HepG2 (cell line): Measurements from ENCODE around the gene ABCA2. TPM values are rescaled to one million over a fixed set of nuclear protein-coding genes. Genes with fewer than 3 reads are reported as not detected.

ENCODE experiments used
- ATAC-seq: fragments of 200-7000 bp; cut with Tn5 transposase; 3 replicates; pipeline ENCODE4 v1.9.1; 2020; ENCODE audit warnings: mild to moderate bottlenecking, moderate library complexity
- BruUV-seq: library from RNA; stranded (reverse); fragments of 400-500 nt; replicated peaks from 2 replicates; lab custom pipeline; 2021; lab: Mats Ljungman, UMichigan
- CTCF ChIA-PET: fragments of 300-600 bp; formaldehyde crosslinking; extraction: SDS; loops from one replicate; lab custom pipeline; 2021; ENCODE audit warnings: low total read pairs, inconsistent platforms, low intra/inter-chr PET ratio; lab: Yijun Ruan, JAX
- POLR2A ChIA-PET: fragments of 350-600 bp; sonication (Branson Sonifier 250); formaldehyde crosslinking; loops from one replicate; lab custom pipeline; 2020; ENCODE audit warnings: antibody characterized with exemption, inconsistent platforms; lab: Yijun Ruan, JAX
- DNase-seq: peaks from one replicate; pipeline ENCODE4 v3.0.0-alpha.2; 2015; ENCODE audit warnings: low spot score
- FAIRE-seq: peaks from 3 replicates; lab custom pipeline; 2011; peaks lifted over from hg19 to GRCh38; lab: Jason Lieb, UNC
- H2AFZ ChIP-seq: one replicate; pipeline ENCODE4 v1.6.1; 2011; ENCODE audit warnings: low read length, inconsistent platforms
- H3K27ac ChIP-seq: fragments of 300-600 bp; 3 replicates; pipeline ENCODE4 v1.8.0; 2011; ENCODE audit warnings: mixed run types, mild to moderate bottlenecking, mixed read lengths, low read length, inconsistent platforms; ENCODE audit not compliant: insufficient read depth; ENCODE audit errors: extremely low read length
- H3K27me3 ChIP-seq, 2 experiments: fragments of 200-600 bp in 1 of 2; 2 replicates in 1 of 2; 3 replicates in 1 of 2; pipeline versions ENCODE4 v1.6.0 to v1.8.0; 2011; ENCODE audit warnings: low read length in 2 of 2, mild to moderate bottlenecking in 2 of 2, moderate library complexity in 2 of 2, inconsistent platforms in 1 of 2; ENCODE audit not compliant: insufficient read depth in 2 of 2, control insufficient read depth in 1 of 2
- H3K36me3 ChIP-seq, 2 experiments: fragments of 200-600 bp in 1 of 2; replicated peaks in 1 of 2; 2 replicates in 1 of 2; 3 replicates in 1 of 2; pipeline versions ENCODE4 v1.5.1 to v1.8.0; 2011; ENCODE audit warnings: low read length in 2 of 2, inconsistent platforms in 1 of 2; ENCODE audit not compliant: insufficient read depth in 2 of 2, control insufficient read depth in 1 of 2
- H3K4me1 ChIP-seq: 2 replicates; pipeline ENCODE4 v1.5.1; 2012; ENCODE audit warnings: low read length, inconsistent platforms; ENCODE audit not compliant: insufficient read depth
- H3K4me2 ChIP-seq: 2 replicates; pipeline ENCODE4 v1.6.0; 2011; ENCODE audit warnings: low read depth, low read length, inconsistent platforms
- H3K4me3 ChIP-seq, 3 experiments: fragments of 200-600 bp in 1 of 3; sonication (generic), shearing (Covaris generic) in 1 of 3; replicated peaks in 1 of 3; 2 replicates each; pipeline ENCODE4 v1.5.1; 2011 to 2016; ENCODE audit warnings: low read length in 3 of 3, inconsistent platforms in 2 of 3, low read depth in 2 of 3, mild to moderate bottlenecking in 2 of 3, control low read depth in 1 of 3, mixed read lengths in 1 of 3; ENCODE audit not compliant: insufficient read depth in 1 of 3
- H3K79me2 ChIP-seq: one replicate; pipeline ENCODE4 v1.6.1; 2011; ENCODE audit warnings: low read length, inconsistent platforms; ENCODE audit not compliant: insufficient read depth
- H3K9ac ChIP-seq: 2 replicates; pipeline ENCODE4 v1.6.0; 2011; ENCODE audit warnings: mild to moderate bottlenecking, low read depth, low read length, inconsistent platforms; ENCODE audit not compliant: insufficient read depth
- H3K9me3 ChIP-seq: 2 replicates; pipeline ENCODE4 v1.5.1; 2012; ENCODE audit warnings: mild to moderate bottlenecking, low read length
- H4K20me1 ChIP-seq: 2 replicates; pipeline ENCODE4 v1.6.0; 2011; ENCODE audit warnings: inconsistent platforms, mild to moderate bottlenecking, low read length, moderate library complexity; ENCODE audit not compliant: insufficient read depth
- AGO1 ChIP-seq: fragments of 200-400 bp; formaldehyde crosslinking; IDR thresholded peaks from 2 replicates; pipeline ENCODE4 v1.6.1; 2017; ENCODE audit warnings: mild to moderate bottlenecking, low read depth, low read length, moderate library complexity; ENCODE audit not compliant: poor library complexity, severe bottlenecking
- FOXC1 ChIP-seq: sonication (generic); formaldehyde crosslinking; IDR thresholded peaks from 2 replicates; pipeline ENCODE4 v1.8.0; 2022; ENCODE audit warnings: mild to moderate bottlenecking, missing genetic modification reagents, borderline replicate concordance
- MLLT10 ChIP-seq: sonication (generic); formaldehyde crosslinking; IDR thresholded peaks from 2 replicates; pipeline ENCODE4 v1.4.0; 2020; ENCODE audit warnings: missing genetic modification reagents
- MTA3 ChIP-seq: sonication (generic); formaldehyde crosslinking; IDR thresholded peaks from 2 replicates; pipeline ENCODE4 v1.4.0; 2020; ENCODE audit warnings: missing genetic modification reagents
- TBL1XR1 ChIP-seq: fragments of 150-350 bp; IDR thresholded peaks from 2 replicates; pipeline ENCODE4 v1.6.1; 2014; ENCODE audit warnings: borderline replicate concordance, low read length; ENCODE audit not compliant: partially characterized antibody
- ZSCAN21 ChIP-seq: sonication (generic); formaldehyde crosslinking; IDR thresholded peaks from 2 replicates; pipeline ENCODE4 v1.8.0; 2022; ENCODE audit warnings: mild to moderate bottlenecking, missing genetic modification reagents, moderate library complexity, borderline replicate concordance
- WGBS: methylation state at CpG from one replicate; pipeline ENCODE4 v1.1.6; 2017; ENCODE audit warnings: low lambda C conversion rate; 5-methylcytosine and 5-hydroxymethylcytosine counted together
- in situ Hi-C: cut with HindIII; loops from 2 replicates; pipeline ENCODE4 v1.10.0; 2017; ENCODE audit warnings: low pct_unique_long_range_greater_than_20kb; ENCODE audit not compliant: extremely low pct_ligation_motif_present
- intact Hi-C: fragments of 100-400 bp; cut with micrococcal nuclease; formaldehyde crosslinking; loops from one replicate; pipeline ENCODE4 v1.10.0; 2022; ENCODE audit not compliant: unreplicated experiment
- polyA plus RNA-seq, 8 experiments: library from polyadenylated mRNA; depleted of rRNA in 3 of 8; stranded (reverse) in 7 of 8; unstranded in 1 of 8; fragments of >200 nt; fragmentation: Illumina TruSeq in 4 of 8; extraction: Trizol in 4 of 8; gene quantifications; 2 replicates each; pipeline versions ENCODE4 v1.2.1 to v1.2.3, GENCODE V29; 2011 to 2016; ENCODE audit warnings: low read depth in 4 of 8, missing spikeins in 1 of 8, mixed read lengths in 1 of 8; ENCODE audit not compliant: insufficient read depth in 1 of 8
- total RNA-seq, 5 experiments: library from RNA; depleted of rRNA; stranded (reverse); fragments of >200 nt; fragmentation: Illumina TruSeq; extraction: Trizol; gene quantifications; 2 replicates each; pipeline ENCODE4 v1.2.3, GENCODE V29; 2016; ENCODE audit warnings: low read depth in 1 of 5
- TF ChIP-seq, protein P1 (sequence below): sonication (generic); formaldehyde crosslinking; IDR thresholded peaks from 2 replicates; pipeline ENCODE4 v1.5.1; 2020; ENCODE audit warnings: mild to moderate bottlenecking, missing genetic modification reagents, borderline replicate concordance
- TF ChIP-seq, protein P2 (sequence below): fragments of 450-650 bp; IDR thresholded peaks from 2 replicates; pipeline ENCODE4 v1.6.1; 2016
- TF ChIP-seq, protein P3 (sequence below): sonication (generic); formaldehyde crosslinking; IDR thresholded peaks from 2 replicates; pipeline ENCODE4 v1.5.1; 2020; ENCODE audit warnings: missing genetic modification reagents, mild to moderate bottlenecking, borderline replicate concordance

ABCA2 gene
- total and polyA plus RNA-seq, 2 of the 13 experiments (the other 11 are each of a cell fraction or from before 2014, with no cell fraction given), result 2.9 to 19.2 TPM

DNA sequence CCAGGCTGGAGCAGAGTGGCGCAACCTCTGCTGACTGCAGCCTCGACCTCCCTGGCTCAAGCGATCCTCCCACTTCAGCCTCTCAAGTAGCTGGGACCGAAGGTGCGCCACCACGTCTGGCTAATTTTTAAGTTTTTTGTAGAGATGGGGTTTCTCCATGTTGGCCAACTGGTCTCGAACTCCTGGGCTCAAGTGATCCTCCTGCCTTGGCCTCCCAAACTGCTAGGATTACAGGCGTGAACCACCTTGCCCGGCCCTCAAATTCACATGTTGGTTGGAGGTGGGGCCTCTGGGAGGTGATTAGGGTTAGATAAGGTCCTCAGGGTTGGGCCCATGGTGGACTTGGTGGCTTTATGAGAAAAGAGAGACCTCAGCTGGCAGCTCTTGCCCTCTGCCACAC lies 65.9 kb downstream of the ABCA2 start (continued):
- TF ChIP-seq, protein P1, sequence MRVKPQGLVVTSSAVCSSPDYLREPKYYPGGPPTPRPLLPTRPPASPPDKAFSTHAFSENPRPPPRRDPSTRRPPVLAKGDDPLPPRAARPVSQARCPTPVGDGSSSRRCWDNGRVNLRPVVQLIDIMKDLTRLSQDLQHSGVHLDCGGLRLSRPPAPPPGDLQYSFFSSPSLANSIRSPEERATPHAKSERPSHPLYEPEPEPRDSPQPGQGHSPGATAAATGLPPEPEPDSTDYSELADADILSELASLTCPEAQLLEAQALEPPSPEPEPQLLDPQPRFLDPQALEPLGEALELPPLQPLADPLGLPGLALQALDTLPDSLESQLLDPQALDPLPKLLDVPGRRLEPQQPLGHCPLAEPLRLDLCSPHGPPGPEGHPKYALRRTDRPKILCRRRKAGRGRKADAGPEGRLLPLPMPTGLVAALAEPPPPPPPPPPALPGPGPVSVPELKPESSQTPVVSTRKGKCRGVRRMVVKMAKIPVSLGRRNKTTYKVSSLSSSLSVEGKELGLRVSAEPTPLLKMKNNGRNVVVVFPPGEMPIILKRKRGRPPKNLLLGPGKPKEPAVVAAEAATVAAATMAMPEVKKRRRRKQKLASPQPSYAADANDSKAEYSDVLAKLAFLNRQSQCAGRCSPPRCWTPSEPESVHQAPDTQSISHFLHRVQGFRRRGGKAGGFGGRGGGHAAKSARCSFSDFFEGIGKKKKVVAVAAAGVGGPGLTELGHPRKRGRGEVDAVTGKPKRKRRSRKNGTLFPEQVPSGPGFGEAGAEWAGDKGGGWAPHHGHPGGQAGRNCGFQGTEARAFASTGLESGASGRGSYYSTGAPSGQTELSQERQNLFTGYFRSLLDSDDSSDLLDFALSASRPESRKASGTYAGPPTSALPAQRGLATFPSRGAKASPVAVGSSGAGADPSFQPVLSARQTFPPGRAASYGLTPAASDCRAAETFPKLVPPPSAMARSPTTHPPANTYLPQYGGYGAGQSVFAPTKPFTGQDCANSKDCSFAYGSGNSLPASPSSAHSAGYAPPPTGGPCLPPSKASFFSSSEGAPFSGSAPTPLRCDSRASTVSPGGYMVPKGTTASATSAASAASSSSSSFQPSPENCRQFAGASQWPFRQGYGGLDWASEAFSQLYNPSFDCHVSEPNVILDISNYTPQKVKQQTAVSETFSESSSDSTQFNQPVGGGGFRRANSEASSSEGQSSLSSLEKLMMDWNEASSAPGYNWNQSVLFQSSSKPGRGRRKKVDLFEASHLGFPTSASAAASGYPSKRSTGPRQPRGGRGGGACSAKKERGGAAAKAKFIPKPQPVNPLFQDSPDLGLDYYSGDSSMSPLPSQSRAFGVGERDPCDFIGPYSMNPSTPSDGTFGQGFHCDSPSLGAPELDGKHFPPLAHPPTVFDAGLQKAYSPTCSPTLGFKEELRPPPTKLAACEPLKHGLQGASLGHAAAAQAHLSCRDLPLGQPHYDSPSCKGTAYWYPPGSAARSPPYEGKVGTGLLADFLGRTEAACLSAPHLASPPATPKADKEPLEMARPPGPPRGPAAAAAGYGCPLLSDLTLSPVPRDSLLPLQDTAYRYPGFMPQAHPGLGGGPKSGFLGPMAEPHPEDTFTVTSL, result no peak
- TF ChIP-seq MTA3 (CRISPR knock-in tag) (no peak), ZSCAN21 (CRISPR knock-in tag) (no peak)

DNA sequence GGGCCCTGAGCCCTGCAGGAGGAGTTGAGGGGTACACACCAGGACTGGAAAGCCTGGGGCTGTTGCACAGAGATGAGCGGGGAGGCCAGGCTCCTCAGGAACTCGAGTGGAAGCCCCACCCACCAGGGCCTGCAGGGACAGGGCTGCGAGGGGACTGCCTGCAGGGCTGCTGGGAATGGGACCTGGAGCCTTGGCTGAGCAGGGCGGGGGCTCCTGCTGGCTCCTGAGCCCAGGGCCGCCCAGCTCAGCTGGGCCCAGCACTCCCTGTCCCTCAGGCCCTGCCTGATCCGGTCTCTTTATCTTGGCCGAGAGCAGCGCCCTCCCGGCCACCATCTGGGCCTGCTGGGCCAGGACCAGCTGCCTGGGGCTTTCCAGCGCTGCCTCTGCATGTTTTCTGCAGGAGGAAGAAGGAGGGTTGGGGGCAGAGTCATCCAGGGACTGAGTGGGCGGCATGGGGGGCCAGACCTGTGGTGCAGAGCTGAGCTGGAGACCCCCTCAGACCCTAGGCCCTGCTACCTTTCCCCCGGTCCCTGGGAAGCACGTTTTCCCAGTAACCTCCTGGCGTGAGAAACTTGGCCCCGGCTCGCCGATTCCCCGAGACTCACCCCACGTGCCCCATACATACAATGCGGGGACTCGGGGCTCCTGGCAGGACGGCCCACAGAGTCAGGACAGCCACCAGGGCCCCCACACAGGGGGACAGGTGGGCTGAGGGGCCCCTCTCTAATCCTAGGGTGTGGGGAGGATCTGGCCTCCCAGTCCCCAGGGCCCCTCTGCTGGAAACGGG lies 66.6 kb downstream of the ABCA2 start:
- peaks cover 15% of the 10 kb centered on the region for H3K4me1 ChIP-seq
- no TSS peak for BruUV-seq
- ChIA-PET POLR2A (interaction anchor here (1.1 to 1.3 kb wide), 2 partner anchors 12 to 14 kb away, joined by 3 to 7 read pairs; no protein-coding TSS in a partner anchor), CTCF (no interaction called here)
- in situ Hi-C loops, result no loop called here
- H3K36me3 ChIP-seq, result no peaks in the 10 kb centered on the region
- no peaks in the 10 kb centered on the region for H4K20me1 ChIP-seq
- no peak for FAIRE-seq
- H2AFZ ChIP-seq, result no peak overlapping the region
- H3K9ac ChIP-seq, result no peak overlapping the region
- H3K27me3 ChIP-seq, result peaks cover 15 to 52% of the 10 kb centered on the region in 2 experiments
- H3K79me2 ChIP-seq, result no peaks in the 10 kb centered on the region
- WGBS, result 63% methylated on average over 11 of the region's 23 CpGs
- no peak overlapping the region for H3K27ac ChIP-seq
- H3K4me2 ChIP-seq, result no peak overlapping the region
- no peaks in the 10 kb centered on the region for H3K9me3 ChIP-seq
- peak; percentile 49 for ATAC-seq
- intact Hi-C loops, result no loop called here
- no peak overlapping the region for H3K4me3 ChIP-seq
- no peak for DNase-seq
- TF ChIP-seq AGO1 (peak; percentile 68), FOXC1 (CRISPR knock-in tag) (no peak), MLLT10 (no peak), TBL1XR1 (no peak)
- TF ChIP-seq, protein P2, sequence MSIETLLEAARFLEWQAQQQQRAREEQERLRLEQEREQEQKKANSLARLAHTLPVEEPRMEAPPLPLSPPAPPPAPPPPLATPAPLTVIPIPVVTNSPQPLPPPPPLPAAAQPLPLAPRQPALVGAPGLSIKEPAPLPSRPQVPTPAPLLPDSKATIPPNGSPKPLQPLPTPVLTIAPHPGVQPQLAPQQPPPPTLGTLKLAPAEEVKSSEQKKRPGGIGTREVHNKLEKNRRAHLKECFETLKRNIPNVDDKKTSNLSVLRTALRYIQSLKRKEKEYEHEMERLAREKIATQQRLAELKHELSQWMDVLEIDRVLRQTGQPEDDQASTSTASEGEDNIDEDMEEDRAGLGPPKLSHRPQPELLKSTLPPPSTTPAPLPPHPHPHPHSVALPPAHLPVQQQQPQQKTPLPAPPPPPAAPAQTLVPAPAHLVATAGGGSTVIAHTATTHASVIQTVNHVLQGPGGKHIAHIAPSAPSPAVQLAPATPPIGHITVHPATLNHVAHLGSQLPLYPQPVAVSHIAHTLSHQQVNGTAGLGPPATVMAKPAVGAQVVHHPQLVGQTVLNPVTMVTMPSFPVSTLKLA, result no peak
- TF ChIP-seq, protein P3, sequence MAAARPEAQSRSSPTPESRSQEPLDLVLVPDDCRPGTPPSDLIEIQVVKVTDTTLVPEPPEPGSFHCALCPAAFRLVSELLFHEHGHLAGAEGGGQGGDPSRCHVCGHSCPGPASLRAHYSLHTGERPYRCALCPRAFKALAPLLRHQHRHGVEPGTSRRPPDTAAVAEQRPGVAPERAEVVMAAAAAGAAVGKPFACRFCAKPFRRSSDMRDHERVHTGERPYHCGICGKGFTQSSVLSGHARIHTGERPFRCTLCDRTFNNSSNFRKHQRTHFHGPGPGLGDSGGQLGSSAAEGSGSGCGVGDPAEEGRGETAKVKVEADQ (CRISPR knock-in tag), result no peak
